Measurements from ENCODE around the gene ULK2.

DNA sequence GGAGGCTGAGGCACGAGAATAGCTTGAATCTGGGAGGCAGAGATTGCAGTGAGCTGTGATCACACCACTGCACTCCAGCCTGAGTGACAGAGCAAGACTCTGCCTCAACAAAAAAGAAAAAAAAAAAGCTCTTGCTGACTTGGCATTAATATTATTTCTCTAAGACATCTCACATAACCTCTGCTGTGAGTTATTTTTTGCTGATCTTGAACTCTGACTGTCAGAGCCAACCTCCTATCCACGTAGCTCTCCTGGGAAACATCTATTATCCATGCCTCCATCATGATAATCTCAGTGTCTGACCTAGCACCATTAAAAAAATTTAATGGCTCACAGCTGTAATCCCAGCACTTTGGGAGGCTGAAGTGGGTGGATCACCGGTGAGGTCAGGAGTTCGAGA lies 12.7 kb upstream of the ULK2 start:
- TF ChIP-seq, protein P1, sequence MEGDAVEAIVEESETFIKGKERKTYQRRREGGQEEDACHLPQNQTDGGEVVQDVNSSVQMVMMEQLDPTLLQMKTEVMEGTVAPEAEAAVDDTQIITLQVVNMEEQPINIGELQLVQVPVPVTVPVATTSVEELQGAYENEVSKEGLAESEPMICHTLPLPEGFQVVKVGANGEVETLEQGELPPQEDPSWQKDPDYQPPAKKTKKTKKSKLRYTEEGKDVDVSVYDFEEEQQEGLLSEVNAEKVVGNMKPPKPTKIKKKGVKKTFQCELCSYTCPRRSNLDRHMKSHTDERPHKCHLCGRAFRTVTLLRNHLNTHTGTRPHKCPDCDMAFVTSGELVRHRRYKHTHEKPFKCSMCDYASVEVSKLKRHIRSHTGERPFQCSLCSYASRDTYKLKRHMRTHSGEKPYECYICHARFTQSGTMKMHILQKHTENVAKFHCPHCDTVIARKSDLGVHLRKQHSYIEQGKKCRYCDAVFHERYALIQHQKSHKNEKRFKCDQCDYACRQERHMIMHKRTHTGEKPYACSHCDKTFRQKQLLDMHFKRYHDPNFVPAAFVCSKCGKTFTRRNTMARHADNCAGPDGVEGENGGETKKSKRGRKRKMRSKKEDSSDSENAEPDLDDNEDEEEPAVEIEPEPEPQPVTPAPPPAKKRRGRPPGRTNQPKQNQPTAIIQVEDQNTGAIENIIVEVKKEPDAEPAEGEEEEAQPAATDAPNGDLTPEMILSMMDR (CRISPR knock-in tag; IDR thresholded peaks at IDR 0.05): no peak
- TF ChIP-seq ZNF292 (CRISPR knock-in tag; IDR thresholded peaks at IDR 0.05; ENCODE audit: borderline replicate concordance, low read depth) (no peak), ZNF589 (CRISPR knock-in tag; conservative IDR thresholded peaks at IDR 0.05) (no peak), ASH2L (IDR thresholded peaks at IDR 0.05; ENCODE audit: insufficient read length, low read depth, low read length) (no peak), EP300 (IDR thresholded peaks at IDR 0.05; ENCODE audit: low read depth in 2 of 2, low read length in 2 of 2) (no peak), EP300 (CRISPR knock-in tag; IDR thresholded peaks at IDR 0.05; ENCODE audit: borderline replicate concordance) (no peak), ZNF83 (CRISPR knock-in tag; IDR thresholded peaks at IDR 0.05; ENCODE audit: borderline replicate concordance) (no peak), ZNF224 (CRISPR knock-in tag; IDR thresholded peaks at IDR 0.05) (no peak), ZBTB38 (CRISPR knock-in tag; IDR thresholded peaks at IDR 0.05) (no peak), NCOA2 (CRISPR knock-in tag; IDR thresholded peaks at IDR 0.05) (no peak)
- TF ChIP-seq, protein P2, sequence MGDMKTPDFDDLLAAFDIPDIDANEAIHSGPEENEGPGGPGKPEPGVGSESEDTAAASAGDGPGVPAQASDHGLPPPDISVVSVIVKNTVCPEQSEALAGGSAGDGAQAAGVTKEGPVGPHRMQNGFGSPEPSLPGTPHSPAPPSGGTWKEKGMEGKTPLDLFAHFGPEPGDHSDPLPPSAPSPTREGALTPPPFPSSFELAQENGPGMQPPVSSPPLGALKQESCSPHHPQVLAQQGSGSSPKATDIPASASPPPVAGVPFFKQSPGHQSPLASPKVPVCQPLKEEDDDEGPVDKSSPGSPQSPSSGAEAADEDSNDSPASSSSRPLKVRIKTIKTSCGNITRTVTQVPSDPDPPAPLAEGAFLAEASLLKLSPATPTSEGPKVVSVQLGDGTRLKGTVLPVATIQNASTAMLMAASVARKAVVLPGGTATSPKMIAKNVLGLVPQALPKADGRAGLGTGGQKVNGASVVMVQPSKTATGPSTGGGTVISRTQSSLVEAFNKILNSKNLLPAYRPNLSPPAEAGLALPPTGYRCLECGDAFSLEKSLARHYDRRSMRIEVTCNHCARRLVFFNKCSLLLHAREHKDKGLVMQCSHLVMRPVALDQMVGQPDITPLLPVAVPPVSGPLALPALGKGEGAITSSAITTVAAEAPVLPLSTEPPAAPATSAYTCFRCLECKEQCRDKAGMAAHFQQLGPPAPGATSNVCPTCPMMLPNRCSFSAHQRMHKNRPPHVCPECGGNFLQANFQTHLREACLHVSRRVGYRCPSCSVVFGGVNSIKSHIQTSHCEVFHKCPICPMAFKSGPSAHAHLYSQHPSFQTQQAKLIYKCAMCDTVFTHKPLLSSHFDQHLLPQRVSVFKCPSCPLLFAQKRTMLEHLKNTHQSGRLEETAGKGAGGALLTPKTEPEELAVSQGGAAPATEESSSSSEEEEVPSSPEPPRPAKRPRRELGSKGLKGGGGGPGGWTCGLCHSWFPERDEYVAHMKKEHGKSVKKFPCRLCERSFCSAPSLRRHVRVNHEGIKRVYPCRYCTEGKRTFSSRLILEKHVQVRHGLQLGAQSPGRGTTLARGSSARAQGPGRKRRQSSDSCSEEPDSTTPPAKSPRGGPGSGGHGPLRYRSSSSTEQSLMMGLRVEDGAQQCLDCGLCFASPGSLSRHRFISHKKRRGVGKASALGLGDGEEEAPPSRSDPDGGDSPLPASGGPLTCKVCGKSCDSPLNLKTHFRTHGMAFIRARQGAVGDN (CRISPR knock-in tag; IDR thresholded peaks at IDR 0.05): no peak
- TF ChIP-seq, protein P3, sequence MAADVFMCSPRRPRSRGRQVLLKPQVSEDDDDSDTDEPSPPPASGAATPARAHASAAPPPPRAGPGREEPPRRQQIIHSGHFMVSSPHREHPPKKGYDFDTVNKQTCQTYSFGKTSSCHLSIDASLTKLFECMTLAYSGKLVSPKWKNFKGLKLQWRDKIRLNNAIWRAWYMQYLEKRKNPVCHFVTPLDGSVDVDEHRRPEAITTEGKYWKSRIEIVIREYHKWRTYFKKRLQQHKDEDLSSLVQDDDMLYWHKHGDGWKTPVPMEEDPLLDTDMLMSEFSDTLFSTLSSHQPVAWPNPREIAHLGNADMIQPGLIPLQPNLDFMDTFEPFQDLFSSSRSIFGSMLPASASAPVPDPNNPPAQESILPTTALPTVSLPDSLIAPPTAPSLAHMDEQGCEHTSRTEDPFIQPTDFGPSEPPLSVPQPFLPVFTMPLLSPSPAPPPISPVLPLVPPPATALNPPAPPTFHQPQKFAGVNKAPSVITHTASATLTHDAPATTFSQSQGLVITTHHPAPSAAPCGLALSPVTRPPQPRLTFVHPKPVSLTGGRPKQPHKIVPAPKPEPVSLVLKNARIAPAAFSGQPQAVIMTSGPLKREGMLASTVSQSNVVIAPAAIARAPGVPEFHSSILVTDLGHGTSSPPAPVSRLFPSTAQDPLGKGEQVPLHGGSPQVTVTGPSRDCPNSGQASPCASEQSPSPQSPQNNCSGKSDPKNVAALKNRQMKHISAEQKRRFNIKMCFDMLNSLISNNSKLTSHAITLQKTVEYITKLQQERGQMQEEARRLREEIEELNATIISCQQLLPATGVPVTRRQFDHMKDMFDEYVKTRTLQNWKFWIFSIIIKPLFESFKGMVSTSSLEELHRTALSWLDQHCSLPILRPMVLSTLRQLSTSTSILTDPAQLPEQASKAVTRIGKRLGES (CRISPR knock-in tag; IDR thresholded peaks at IDR 0.05; ENCODE audit: borderline replicate concordance): no peak
- TF ChIP-seq, protein P4, sequence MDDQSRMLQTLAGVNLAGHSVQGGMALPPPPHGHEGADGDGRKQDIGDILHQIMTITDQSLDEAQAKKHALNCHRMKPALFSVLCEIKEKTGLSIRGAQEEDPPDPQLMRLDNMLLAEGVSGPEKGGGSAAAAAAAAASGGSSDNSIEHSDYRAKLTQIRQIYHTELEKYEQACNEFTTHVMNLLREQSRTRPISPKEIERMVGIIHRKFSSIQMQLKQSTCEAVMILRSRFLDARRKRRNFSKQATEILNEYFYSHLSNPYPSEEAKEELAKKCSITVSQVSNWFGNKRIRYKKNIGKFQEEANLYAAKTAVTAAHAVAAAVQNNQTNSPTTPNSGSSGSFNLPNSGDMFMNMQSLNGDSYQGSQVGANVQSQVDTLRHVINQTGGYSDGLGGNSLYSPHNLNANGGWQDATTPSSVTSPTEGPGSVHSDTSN (CRISPR knock-in tag; IDR thresholded peaks at IDR 0.05; ENCODE audit: borderline replicate concordance): no peak

All from HepG2 (cell line).